Measurements from ENCODE around the gene ZNF260. TPM values are rescaled to one million over a fixed set of nuclear protein-coding genes. Genes with fewer than 3 reads are reported as not detected.
A peak's percentile ranks its signal among the peaks of the same experiment; 100 is the strongest.

Gene ZNF260
- total RNA-seq, 2 donors from 2014 or later = 6.9 to 9.7 TPM

- TF ChIP-seq, protein P1, sequence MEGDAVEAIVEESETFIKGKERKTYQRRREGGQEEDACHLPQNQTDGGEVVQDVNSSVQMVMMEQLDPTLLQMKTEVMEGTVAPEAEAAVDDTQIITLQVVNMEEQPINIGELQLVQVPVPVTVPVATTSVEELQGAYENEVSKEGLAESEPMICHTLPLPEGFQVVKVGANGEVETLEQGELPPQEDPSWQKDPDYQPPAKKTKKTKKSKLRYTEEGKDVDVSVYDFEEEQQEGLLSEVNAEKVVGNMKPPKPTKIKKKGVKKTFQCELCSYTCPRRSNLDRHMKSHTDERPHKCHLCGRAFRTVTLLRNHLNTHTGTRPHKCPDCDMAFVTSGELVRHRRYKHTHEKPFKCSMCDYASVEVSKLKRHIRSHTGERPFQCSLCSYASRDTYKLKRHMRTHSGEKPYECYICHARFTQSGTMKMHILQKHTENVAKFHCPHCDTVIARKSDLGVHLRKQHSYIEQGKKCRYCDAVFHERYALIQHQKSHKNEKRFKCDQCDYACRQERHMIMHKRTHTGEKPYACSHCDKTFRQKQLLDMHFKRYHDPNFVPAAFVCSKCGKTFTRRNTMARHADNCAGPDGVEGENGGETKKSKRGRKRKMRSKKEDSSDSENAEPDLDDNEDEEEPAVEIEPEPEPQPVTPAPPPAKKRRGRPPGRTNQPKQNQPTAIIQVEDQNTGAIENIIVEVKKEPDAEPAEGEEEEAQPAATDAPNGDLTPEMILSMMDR (IDR thresholded peaks at IDR 0.05) = no peak
- peak overlapping the region; percentile 83 for H3K4me3 ChIP-seq
- H3K36me3 ChIP-seq = peaks cover 8% of the 10 kb centered on the region
- peaks cover 34% of the 10 kb centered on the region for H3K9me3 ChIP-seq
- no peaks in the 10 kb centered on the region for H3K27me3 ChIP-seq (replicated peaks; ENCODE audit: insufficient read depth)
- DNase-seq (ENCODE audit: low spot score) = no peak
- peak overlapping the region; percentile 79 to 83 for H3K27ac ChIP-seq
- H3K4me1 ChIP-seq (ENCODE audit: control insufficient read depth in 1 of 2, low read depth in 2 of 2) = peaks cover 11 to 16% of the 10 kb centered on the region in 2 donors
- ATAC-seq (ENCODE audit: insufficient number of reproducible peaks, low FRiP score, low read depth) = peak; percentile 26
These were observed 949 bp upstream of the ZNF260 start for GRCh38 chr19:36528921-36529518.

- ATAC-seq (ENCODE audit: insufficient number of reproducible peaks, low FRiP score, low read depth) (no peak), DNase-seq (ENCODE audit: low spot score) (no peak)
- Histone ChIP-seq H3K4me3 (peak overlapping the region; percentile 83), H3K27me3 (replicated peaks; ENCODE audit: insufficient read depth) (no peaks in the 10 kb centered on the region), H3K4me1 (ENCODE audit: control insufficient read depth in 1 of 2, low read depth in 2 of 2) (peaks cover 11 to 16% of the 10 kb centered on the region in 2 donors), H3K27ac (peak overlapping the region; percentile 79 to 83), H3K9me3 (peaks cover 35% of the 10 kb centered on the region), H3K36me3 (peaks cover 16% of the 10 kb centered on the region)
- TF ChIP-seq, protein P1 (IDR thresholded peaks at IDR 0.05) = no peak
These were observed 238 bp downstream of the ZNF260 start for GRCh38 chr19:36527873-36528193.

GRCh38 chr19:36527341-36527740 lies 730 bp downstream of the ZNF260 start:
- H3K4me3 ChIP-seq = peak overlapping the region; percentile 83
- no peak overlapping the region for H3K27ac ChIP-seq
- ATAC-seq (ENCODE audit: insufficient number of reproducible peaks, low FRiP score, low read depth) (no peak), DNase-seq (ENCODE audit: low spot score) (no peak)
- TF ChIP-seq, protein P1 (IDR thresholded peaks at IDR 0.05) = no peak
- H3K9me3 ChIP-seq = peaks cover 37% of the 10 kb centered on the region
- no peaks in the 10 kb centered on the region for H3K27me3 ChIP-seq (replicated peaks; ENCODE audit: insufficient read depth)
- peaks cover 20% of the 10 kb centered on the region for H3K36me3 ChIP-seq
- peaks cover 11 to 16% of the 10 kb centered on the region in 2 donors for H3K4me1 ChIP-seq (ENCODE audit: control insufficient read depth in 1 of 2, low read depth in 2 of 2)

GRCh38 chr19:36526581-36526980 lies 1.5 kb downstream of the ZNF260 start:
- Histone ChIP-seq H3K27ac (no peak overlapping the region), H3K4me1 (ENCODE audit: control insufficient read depth in 1 of 2, low read depth in 2 of 2) (peaks cover 11 to 16% of the 10 kb centered on the region in 2 donors), H3K9me3 (peaks cover 39% of the 10 kb centered on the region), H3K36me3 (peaks cover 27% of the 10 kb centered on the region), H3K27me3 (replicated peaks; ENCODE audit: insufficient read depth) (no peaks in the 10 kb centered on the region), H3K4me3 (no peak overlapping the region)
- DNase-seq (ENCODE audit: low spot score) (no peak), ATAC-seq (ENCODE audit: insufficient number of reproducible peaks, low FRiP score, low read depth) (no peak)
- TF ChIP-seq, protein P1 (IDR thresholded peaks at IDR 0.05) = no peak

- H3K4me3 ChIP-seq = no peak overlapping the region
- no peak overlapping the region for H3K27ac ChIP-seq
- H3K36me3 ChIP-seq = peaks cover 42% of the 10 kb centered on the region
- peaks cover 11 to 16% of the 10 kb centered on the region in 2 donors for H3K4me1 ChIP-seq (ENCODE audit: control insufficient read depth in 1 of 2, low read depth in 2 of 2)
- ATAC-seq (ENCODE audit: insufficient number of reproducible peaks, low FRiP score, low read depth) (no peak), DNase-seq (ENCODE audit: low spot score) (no peak)
- H3K27me3 ChIP-seq (replicated peaks; ENCODE audit: insufficient read depth) = no peaks in the 10 kb centered on the region
- TF ChIP-seq, protein P1 (IDR thresholded peaks at IDR 0.05) = no peak
- H3K9me3 ChIP-seq = peaks cover 59% of the 10 kb centered on the region
These were observed 3.5 kb downstream of the ZNF260 start for GRCh38 chr19:36524617-36525016.
